Activated naive CD8-positive, alpha-beta T cell treated with anti-CD3 and anti-CD28 coated beads, Interleukin-2, amount 10 ng/mL, durations not matched to agents 7 days and 5 days (primary cell): ENCODE results near the gene PHLDB1. TPM values are rescaled to one million over a fixed set of nuclear protein-coding genes. Genes with fewer than 3 reads are reported as not detected.
"Not testable (repeated sequence)": the region's sequence is repeated elsewhere in the genome, so short reads cannot be mapped to it uniquely, and the experiment has no call there.

Experiments used
- ATAC-seq: fragments of 150-1000 bp; cut with Tn5 transposase; one replicate; pipeline ENCODE4 v1.10.0; 2021; ENCODE audit warnings: low read depth, moderate library complexity
- POLR2A ChIA-PET: fragments of 350-600 bp; sonication (Branson Sonifier 250); formaldehyde crosslinking; loops from one replicate; lab custom pipeline; 2021; ENCODE audit warnings: antibody characterized with exemption; lab: Charles Lee
- DNase-seq: peaks from one replicate; pipeline ENCODE4 v3.0.0; 2021
- H3K27ac Mint-ChIP-seq: one replicate; pipeline ENCODE4 v1.8.0; 2022; ENCODE audit warnings: mild to moderate bottlenecking, mixed read lengths
- H3K27me3 Mint-ChIP-seq: one replicate; pipeline ENCODE4 v1.8.0; 2022; ENCODE audit warnings: mild to moderate bottlenecking, moderate library complexity, mixed read lengths
- H3K36me3 Mint-ChIP-seq: one replicate; pipeline ENCODE4 v1.8.0; 2021; ENCODE audit warnings: mild to moderate bottlenecking, mixed read lengths
- H3K4me1 Mint-ChIP-seq: one replicate; pipeline ENCODE4 v1.8.0; 2021; ENCODE audit warnings: mixed read lengths
- H3K4me3 Mint-ChIP-seq: one replicate; pipeline ENCODE4 v1.8.0; 2022; ENCODE audit warnings: mild to moderate bottlenecking, moderate library complexity, mixed read lengths
- H3K9me3 Mint-ChIP-seq: one replicate; pipeline ENCODE4 v1.8.0; 2021; ENCODE audit warnings: mixed read lengths
- total RNA-seq, 2 experiments: library from RNA; stranded (reverse); gene quantifications; one replicate each; pipeline ENCODE4 v1.2.3, GENCODE V29; 2021

The PHLDB1 gene
- total RNA-seq, 2 experiments from 2014 or later = 2.7 to 3.3 TPM

DNA sequence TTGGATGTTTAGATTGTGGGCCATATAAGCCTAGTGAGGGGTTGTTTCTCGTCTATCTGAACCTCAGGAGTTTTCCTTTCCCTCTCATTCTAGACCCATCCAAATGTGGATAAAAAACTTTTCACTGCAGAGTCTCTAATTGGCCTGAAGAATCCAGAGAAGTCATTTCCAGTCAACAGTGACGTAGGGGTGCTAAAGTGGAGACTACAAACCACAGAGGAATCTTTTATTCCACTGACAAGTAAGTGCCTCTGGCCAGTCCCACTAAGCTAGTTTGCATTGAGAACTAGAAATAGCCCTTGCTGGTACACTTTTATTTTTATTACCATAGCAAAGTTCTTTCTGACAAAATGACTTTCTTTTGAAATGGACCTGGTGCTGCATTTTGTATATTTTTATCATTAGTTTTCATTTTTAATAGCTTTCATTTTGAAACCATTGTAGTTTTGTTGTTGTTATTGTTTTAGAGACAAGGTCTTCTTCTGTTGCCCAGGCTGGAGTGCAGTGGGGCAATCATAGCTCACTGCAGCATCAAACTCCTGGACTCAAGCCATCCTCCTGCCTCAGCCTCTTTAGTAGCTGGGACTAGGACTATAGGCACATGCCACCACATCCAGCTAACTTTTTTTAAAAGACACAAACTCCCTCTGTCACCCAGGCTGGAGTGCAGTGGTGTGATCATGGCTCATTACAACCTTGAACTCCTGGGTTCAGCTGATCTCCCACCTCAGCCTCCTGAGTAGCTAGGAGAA is 14.6 kb upstream of the PHLDB1 start:
- ATAC-seq = no peak
- H3K36me3 Mint-ChIP-seq = peaks cover 24% of the 10 kb centered on the region
- H3K9me3 Mint-ChIP-seq = no peaks in the 10 kb centered on the region
- no peak overlapping the region for H3K4me3 Mint-ChIP-seq
- no peaks in the 10 kb centered on the region for H3K27me3 Mint-ChIP-seq
- POLR2A ChIA-PET = interaction anchor here (0.7 to 1.0 kb wide), 3 partner anchors 20 to 68 kb away, joined by 3 read pairs; no protein-coding TSS in a partner anchor
- no peak overlapping the region for H3K27ac Mint-ChIP-seq
- DNase-seq = no peak
- H3K4me1 Mint-ChIP-seq = peaks cover 20% of the 10 kb centered on the region

DNA sequence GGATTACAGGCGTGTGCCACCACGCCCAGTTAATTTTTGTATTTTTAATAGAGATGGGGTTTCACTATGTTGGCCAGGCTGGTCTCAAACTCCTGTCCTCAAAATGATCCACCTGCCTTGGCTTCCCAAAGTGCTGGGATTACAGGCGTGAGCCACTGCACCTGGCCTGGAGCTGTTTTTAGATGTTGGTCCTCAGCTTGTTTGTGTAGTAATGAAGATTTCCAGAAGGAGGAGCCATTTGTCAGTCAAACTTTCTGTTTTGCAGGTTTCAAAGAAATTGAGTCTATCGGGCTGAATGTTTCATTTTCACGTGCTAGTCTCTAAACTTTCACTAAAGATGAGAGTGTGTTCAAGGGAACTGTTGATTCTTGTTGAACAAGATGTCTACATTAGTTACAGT is 12.4 kb upstream of the PHLDB1 start:
- not testable (repeated sequence) for H3K9me3 Mint-ChIP-seq, DNase-seq, H3K27me3 Mint-ChIP-seq, H3K4me3 Mint-ChIP-seq
- H3K4me1 Mint-ChIP-seq = peaks cover 20% of the 10 kb centered on the region
- H3K36me3 Mint-ChIP-seq = peaks cover 26% of the 10 kb centered on the region
- peak overlapping the region; percentile 51 for H3K27ac Mint-ChIP-seq
- peak; percentile 70 for ATAC-seq
- POLR2A ChIA-PET = interaction anchor here (1.4 to 1.5 kb wide), 2 partner anchors 14 to 18 kb away, joined by 3 to 6 read pairs; no protein-coding TSS in a partner anchor

DNA sequence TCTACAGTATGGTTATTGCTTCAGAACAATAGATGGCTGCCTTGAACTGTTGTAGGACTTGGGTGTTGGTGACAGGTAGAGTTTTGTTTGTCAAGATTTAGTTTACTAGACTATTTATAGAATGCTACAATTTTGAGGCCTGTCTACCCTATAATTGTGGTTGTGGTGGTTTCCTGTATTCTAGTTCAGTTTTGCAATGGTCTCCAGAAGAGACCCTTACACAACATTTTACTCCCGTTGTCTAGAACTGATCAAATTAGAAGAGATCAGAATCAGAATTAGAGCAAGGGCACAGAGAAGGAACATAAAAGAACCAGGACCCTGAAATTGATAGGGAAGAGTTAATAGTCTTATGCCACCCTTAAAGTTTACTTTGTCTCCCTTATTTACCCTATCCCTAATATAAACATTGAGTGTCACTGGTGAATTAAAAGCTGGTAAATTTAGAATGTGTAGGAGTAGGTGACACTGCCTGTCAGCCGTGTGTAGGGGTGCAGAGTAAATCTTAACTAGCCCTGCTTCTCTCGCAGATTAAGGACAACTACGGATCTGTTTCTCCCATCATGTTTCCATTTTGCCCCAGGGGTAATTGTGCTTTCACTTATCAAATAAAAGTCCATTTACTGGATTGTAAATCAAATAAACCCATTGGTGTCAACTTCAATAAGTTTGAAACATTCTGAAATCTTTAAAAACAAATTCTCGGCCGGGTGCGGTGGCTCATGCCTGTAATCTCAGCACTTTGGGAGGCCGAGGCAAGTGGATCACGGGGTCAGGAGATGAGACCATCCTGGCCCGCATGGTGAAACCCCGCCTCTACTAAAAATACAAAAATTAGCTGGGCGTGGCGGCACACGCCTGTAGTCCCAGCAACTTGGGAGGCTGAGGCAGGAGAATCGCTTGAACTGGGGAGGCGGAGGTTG is 10.9 kb upstream of the PHLDB1 start:
- DNase-seq (no peak), ATAC-seq (no peak)
- Mint-ChIP-seq H3K27me3 (no peaks in the 10 kb centered on the region), H3K36me3 (peaks cover 29% of the 10 kb centered on the region), H3K4me3 (no peak overlapping the region), H3K27ac (peak overlapping the region; percentile 48), H3K9me3 (no peaks in the 10 kb centered on the region), H3K4me1 (peaks cover 20% of the 10 kb centered on the region)
- POLR2A ChIA-PET = no interaction called here

DNA sequence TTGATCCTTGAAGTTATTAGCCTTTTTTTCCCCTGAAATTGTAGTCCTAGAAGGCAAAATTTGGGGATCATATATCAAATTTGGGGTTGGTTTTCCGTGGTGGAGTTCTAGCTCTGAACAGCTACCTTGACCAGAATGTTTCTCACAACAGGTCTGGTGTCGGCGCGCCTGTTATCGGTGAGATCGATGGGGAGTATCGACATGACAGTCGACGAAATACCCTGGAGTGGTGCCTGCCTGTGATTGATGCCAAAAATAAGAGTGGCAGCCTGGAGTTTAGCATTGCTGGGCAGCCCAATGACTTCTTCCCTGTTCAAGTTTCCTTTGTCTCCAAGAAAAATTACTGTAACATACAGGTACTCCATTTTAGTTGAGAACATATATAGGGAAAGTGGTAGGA is 9.9 kb upstream of the PHLDB1 start:
- no peak for DNase-seq
- Mint-ChIP-seq H3K4me1 (peaks cover 22% of the 10 kb centered on the region), H3K27ac (no peak overlapping the region), H3K9me3 (no peaks in the 10 kb centered on the region), H3K27me3 (no peaks in the 10 kb centered on the region), H3K4me3 (no peak overlapping the region), H3K36me3 (peaks cover 38% of the 10 kb centered on the region)
- no peak for ATAC-seq
- POLR2A ChIA-PET = no interaction called here

DNA sequence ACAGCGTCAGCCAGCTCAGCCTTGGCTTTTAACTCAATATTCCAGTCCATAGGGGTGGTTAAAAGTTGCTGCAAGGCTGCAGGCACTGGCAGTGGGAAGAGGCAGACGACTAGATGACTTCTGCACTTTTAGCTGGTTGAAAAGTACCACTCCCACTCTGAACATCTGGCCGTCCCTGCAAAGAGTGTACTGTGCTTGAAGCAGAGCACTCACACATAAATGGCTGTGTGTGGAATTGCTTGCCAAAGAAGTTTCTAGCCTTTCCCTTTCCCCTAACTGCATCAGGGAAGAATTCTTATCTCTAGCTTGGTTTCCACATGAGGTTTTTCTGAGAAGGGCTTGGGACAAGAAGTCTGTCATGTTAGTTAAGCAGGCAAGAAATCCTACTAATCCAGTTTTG is 5.1 kb upstream of the PHLDB1 start:
- Mint-ChIP-seq H3K4me3 (no peak overlapping the region), H3K27me3 (peaks cover 8% of the 10 kb centered on the region), H3K36me3 (peaks cover 26% of the 10 kb centered on the region), H3K9me3 (no peaks in the 10 kb centered on the region), H3K27ac (no peak overlapping the region), H3K4me1 (peaks cover 10% of the 10 kb centered on the region)
- ATAC-seq = no peak
- no peak for DNase-seq
- POLR2A ChIA-PET = no interaction called here

DNA sequence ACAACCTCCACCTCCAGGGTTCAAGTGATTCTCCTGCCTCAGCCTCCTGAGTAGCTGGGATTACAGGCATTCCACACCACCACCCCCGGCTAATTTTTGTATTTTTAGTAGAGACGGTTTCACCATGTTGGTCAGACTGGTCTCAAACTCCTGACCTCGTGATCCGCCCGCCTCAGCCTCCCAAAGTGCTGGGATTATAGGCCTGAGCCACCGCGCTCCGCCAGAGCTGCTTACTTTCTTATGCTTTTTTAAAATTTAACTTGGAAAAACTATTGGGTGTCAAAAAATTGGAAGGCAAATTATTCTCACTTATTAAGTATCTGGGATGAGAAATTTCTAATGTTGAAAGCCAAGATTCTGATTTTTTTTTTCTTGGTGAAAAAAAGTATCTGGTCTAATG is 3.7 kb upstream of the PHLDB1 start:
- peaks cover 10% of the 10 kb centered on the region for H3K27me3 Mint-ChIP-seq
- DNase-seq, H3K9me3 Mint-ChIP-seq, H3K4me3 Mint-ChIP-seq, ATAC-seq, H3K27ac Mint-ChIP-seq: not testable (repeated sequence)
- peaks cover 21% of the 10 kb centered on the region for H3K36me3 Mint-ChIP-seq
- H3K4me1 Mint-ChIP-seq = peaks cover 10% of the 10 kb centered on the region
- POLR2A ChIA-PET = interaction anchor here (0.9 kb wide), 1 partner anchor 453 kb away, joined by 3 read pairs; no protein-coding TSS in a partner anchor

DNA sequence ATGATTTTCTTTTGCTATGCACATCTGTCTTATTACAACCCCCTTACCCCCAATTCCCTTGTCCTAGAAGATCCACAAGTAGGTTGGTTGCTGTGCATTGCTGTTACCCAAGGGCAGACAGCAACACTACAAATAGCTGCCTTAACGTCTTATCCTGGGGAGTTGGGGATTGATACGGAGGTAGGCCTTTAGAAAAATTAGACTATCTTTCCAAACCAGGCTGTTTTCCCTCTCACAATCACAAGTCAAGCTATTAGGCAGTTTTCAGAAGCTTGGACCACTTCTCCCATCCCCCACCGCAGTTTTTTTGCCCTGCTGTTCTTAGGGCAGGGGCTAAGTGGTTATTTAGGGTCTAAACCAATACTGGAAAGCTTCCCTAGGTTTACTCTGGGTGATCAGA is 2.8 kb upstream of the PHLDB1 start:
- Mint-ChIP-seq H3K9me3 (no peaks in the 10 kb centered on the region), H3K36me3 (peaks cover 21% of the 10 kb centered on the region), H3K27ac (no peak overlapping the region), H3K27me3 (peaks cover 19% of the 10 kb centered on the region), H3K4me3 (no peak overlapping the region), H3K4me1 (peaks cover 18% of the 10 kb centered on the region)
- ATAC-seq = no peak
- DNase-seq = no peak
- POLR2A ChIA-PET = interaction anchor here (0.9 to 1.0 kb wide), 2 partner anchors 425 to 452 kb away, joined by 3 read pairs; no protein-coding TSS in a partner anchor

DNA sequence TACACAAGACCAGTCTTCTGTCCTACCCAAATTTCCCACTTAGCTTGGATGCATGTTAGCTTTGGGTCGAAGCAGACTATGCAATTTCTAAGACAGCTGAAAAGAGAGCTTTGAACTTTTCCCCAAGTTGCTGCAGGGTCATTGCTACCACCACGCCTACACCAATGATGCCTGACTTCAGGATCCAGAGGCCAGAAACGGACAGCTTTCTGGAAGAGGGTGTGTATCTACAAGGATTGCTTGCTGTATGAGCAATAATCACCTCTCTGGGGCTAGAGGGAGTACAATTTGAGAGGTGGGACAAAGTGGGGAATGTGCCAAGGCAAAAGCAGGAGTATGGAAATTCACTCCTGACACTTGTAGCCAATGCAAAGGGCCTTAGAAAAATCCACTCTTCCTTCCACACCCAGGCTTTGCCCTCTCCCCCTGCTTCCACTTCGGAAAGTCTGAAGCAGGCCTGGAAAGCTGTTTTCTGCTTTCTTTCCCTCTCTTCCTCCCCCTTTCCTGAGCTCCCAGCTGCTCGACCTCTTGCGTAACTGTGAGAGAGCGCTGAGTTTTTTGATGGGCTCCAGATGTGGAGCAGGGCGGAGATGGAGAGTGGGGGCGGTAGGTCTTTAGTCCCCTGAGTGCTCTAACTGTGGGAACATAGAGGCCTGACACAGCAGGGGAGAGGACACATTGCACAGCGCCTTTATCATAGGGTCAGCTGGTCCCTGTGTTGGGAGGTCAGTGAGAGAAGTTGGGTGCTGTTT is 2.1 kb upstream of the PHLDB1 start:
- ATAC-seq (no peak), DNase-seq (no peak)
- Mint-ChIP-seq H3K27ac (no peak overlapping the region), H3K4me1 (peaks cover 23% of the 10 kb centered on the region), H3K36me3 (peaks cover 16% of the 10 kb centered on the region), H3K9me3 (no peaks in the 10 kb centered on the region), H3K27me3 (peaks cover 25% of the 10 kb centered on the region), H3K4me3 (no peak overlapping the region)
- POLR2A ChIA-PET = interaction anchor here (1.0 kb wide), 1 partner anchor 425 kb away, joined by 3 read pairs; no protein-coding TSS in a partner anchor

DNA sequence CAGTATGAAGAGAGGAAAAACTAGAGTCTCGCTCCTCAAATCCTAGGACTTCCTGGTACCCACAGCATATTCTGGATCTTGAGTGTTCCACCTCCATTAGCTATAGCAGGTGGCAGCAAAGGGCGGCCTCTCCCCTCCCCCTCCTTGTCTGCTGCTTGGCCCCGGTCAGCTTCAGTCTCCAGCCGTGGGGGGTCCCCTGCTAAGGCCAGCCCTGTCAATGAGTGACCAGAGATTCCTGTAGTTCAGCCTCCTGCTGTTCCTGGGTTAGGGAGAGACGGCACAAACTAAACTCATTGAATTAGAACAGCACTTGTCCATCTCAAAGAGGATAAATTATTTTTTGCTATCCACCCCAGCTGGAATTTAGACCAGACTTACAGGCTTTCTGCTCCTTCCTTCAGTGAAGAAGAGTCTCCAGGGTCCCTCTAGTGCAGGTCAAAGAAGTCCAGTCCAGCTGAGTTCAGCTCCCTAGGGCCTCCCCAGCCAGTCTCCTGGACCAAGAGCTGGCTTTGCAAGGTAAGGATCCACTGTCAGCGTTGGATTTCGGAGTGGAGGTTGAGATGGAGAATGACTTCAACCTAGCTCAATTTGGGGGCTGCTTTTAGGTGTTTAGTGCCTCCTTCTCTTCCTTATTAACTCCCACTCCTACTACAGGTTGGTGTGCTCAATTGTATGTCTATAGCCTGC is 1.1 kb upstream of the PHLDB1 start:
- DNase-seq = no peak
- H3K9me3 Mint-ChIP-seq = no peaks in the 10 kb centered on the region
- peak overlapping the region; percentile 48 for H3K4me3 Mint-ChIP-seq
- no peak for ATAC-seq
- POLR2A ChIA-PET = interaction anchor here (0.8 kb wide), 1 partner anchor 30 kb away, joined by 3 read pairs; no protein-coding TSS in a partner anchor
- H3K4me1 Mint-ChIP-seq = peaks cover 26% of the 10 kb centered on the region
- peaks cover 26% of the 10 kb centered on the region for H3K27me3 Mint-ChIP-seq
- no peak overlapping the region for H3K27ac Mint-ChIP-seq
- peaks cover 14% of the 10 kb centered on the region for H3K36me3 Mint-ChIP-seq

DNA sequence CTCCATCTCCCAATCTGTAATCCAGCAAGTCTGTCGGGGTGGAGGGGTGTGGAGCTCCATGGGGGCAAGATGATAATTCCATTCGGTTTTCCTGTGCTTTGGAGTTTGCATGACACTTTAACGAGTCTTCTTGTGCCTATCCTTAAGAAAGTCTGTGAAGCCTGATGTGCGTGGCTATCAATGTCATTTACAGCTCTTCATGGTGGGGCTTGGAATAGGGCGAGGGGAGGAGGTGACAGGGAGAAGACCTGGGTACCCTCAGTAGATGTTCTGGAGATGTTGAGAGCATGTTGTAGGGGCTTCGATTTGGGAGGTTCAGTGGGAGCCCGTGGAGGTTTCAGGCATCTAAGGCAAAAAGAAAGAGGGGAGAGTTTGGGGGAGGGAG is 579 bp upstream of the PHLDB1 start:
- ATAC-seq (no peak), DNase-seq (no peak)
- Mint-ChIP-seq H3K4me3 (peak overlapping the region; percentile 48), H3K27ac (no peak overlapping the region), H3K9me3 (no peaks in the 10 kb centered on the region), H3K36me3 (peaks cover 9% of the 10 kb centered on the region), H3K4me1 (peaks cover 27% of the 10 kb centered on the region), H3K27me3 (peaks cover 27% of the 10 kb centered on the region)
- POLR2A ChIA-PET = interaction anchor here (0.5 to 1.8 kb wide), 2 partner anchors 35 to 185 kb away, joined by 3 read pairs; partner anchors contain the start of gene DDX6

DNA sequence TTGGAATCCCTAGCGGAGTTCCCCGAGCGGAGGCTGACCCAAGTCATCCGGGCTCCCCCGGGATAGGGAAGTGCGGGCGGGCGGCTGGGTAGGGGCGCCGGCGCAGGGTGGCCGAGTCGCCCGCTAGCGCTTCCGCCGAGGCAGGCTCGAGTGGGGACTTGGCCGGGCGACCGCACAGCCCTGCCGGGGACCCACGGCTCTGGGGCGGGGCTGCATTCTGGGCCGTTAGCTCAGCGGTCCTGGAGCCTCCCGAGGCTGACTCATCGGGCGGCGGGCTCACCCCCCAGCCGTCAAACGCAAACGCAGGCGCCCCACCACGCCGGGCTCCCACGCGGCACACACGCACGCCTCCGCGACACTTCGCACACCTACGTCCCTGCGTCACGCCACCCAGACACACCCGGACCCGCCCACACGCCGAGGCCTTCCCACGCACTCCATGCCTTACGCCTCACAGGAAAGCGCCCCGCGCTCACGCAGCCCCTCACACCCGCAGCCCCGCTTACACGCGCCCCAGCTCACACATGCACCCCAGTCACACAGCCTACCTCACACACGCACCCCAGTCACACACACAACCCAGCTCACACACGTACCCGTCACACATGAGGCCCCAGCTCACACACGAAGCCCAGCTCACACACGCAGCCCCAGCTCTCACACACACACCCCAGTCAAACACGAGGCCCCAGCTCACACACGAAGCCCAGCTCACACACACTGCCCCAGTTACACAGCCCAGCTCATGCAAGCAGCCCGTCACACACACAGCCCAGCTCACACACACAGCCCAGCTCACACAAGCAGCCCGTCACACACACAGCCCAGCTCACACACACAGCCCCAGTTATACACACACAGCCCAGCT is 1.2 kb downstream of the PHLDB1 start:
- POLR2A ChIA-PET = interaction anchor here (0.7 to 1.8 kb wide), 4 partner anchors 13 to 183 kb away, joined by 3 to 6 read pairs (median 3); partner anchors contain the start of genes DDX6 and KMT2A
- peak; percentile 69 for DNase-seq
- H3K9me3 Mint-ChIP-seq = no peaks in the 10 kb centered on the region
- H3K27ac Mint-ChIP-seq = peak overlapping the region; percentile 77
- peak overlapping the region; percentile 77 for H3K4me3 Mint-ChIP-seq
- H3K4me1 Mint-ChIP-seq = peaks cover 24% of the 10 kb centered on the region
- peak; percentile 48 for ATAC-seq
- H3K36me3 Mint-ChIP-seq = peaks cover 3% of the 10 kb centered on the region
- peaks cover 27% of the 10 kb centered on the region for H3K27me3 Mint-ChIP-seq
